ENCODE results near the gene TCF7L2.
"Not testable (repeated sequence)": the region's sequence is repeated elsewhere in the genome, so short reads cannot be mapped to it uniquely, and the experiment has no call there.

Gene TCF7L2

DNA sequence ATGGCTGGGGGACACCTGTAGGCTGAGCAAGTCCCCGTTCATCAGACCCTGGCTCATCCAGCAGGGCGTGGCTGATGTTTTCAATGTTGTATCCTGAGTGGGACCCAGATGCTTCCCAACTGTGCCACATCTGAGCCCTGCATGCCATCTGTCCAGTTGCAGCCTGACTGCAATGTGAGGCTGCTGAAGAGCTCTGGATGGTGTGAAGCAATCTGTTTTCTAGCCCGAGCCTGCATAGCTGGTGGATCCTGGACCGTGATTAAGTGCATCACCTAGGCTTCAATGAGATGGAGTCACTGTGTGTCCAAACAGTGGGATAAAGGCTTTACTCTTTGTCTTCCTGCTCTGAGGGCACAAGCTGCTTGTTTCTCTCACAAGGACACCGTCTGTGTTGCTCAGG lies 99.8 kb downstream of the TCF7L2 start:
- no peak for DNase-seq

DNA sequence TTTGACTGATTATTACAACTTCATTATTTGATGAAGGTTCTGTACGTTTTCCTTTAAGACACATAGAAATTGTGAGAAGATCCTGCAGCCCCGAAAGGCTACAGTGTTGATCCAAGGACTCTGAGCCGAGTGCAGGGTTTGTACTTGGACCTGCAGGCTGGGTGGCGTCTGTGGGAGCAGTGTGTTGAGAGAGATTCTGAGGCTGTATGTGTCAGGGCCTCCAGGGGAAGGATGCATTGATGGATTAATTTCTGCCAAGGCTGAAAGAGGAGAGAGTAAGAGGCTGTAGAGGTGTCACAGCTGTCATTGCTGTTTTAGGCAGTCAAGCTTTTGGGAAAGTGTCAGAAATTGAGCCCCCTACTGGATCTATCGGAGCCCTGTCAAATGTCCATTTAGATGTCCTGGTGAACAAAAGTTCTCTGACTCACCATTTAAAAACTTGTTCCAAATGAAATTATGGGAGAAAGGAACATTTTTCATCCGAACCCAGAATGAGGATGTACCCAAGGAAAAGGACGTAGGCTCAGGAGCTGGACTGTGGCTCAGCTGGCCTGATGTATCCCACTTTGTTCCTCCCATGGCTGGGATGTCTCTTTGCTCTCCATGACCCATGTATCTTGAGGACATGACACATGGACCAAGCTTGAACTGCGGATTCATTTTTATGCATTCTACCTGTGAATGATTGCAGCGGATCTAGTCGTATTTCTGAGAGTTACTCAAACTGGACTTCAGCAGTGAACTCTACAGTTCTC lies 102.2 kb downstream of the TCF7L2 start:
- DNase-seq = no peak

DNA sequence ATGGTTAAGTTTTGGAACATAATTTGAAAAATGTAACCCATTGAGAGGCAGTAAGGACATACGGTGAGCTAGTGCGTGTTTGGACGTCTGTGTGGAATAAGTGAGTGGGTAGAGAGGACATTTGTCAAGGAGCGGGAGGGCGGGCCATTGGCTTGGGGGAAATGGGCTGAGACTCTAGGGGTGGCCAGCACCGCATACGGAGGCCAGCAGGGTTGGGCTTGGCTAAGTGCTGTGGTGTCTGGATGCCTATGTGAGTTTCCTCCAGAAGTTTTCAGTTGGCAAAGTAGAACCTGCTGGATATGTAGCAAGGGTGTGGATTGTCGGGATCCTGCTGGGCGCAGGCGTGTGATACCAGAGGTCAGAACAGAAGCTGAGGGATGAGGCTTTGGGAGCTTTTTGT lies 103.0 kb downstream of the TCF7L2 start:
- DNase-seq = no peak

DNA sequence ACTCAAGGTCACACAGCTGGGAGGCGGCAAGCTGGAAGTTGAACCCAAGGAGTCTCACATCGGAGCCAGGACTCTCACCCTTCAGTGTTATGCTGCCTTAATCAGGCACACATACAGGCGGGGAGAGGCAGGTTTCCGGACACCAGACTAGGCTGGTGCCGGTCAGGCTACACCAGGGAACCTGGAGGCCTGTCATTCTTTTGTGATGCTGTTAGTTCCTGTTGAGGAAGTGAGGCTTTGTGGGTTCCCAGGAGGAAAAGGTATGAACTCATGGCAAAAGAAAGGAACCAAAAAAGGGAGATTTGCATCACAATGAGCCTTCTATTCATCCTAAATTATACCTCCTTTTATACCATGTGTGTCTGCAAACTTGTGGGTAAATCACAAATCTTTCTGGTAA lies 103.8 kb downstream of the TCF7L2 start:
- DNase-seq = no peak

DNA sequence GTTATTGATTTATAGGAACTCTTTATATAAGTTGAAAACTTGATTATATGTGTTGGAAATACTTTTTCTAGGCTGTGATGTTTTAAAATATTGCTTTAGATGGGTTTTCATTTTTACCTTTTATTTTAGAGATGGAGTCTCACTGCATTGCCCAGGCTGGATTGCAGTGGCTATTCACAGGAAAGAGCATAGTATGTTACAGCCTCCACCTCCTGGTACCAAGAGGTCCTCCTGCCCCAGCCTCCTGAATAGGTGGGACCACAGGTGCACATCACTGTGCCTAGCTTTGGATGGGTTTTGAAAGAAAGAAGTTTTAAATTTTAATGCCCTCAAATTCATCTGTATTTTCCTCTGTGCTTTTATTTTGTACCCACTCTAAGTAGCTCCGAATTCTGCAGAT lies 105.4 kb downstream of the TCF7L2 start:
- DNase-seq = no peak

DNA sequence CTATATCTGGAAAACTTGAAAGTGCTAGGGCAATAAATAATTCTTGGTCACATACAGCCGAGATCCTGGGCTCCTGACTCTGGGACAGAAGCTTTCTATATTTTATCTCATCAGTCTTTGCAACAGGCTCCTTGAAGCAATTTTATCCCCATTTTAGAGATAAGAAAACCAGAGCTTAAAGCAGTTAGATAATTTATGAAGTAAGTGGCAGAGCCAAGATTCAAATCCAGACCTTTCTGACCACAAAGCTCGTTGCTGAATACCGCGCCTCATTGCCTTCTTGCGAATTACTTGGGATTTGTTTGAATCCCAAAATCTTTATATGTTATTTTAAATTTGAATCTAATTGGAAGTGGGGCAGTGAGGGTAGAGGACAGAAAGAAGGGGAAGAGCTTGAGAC lies 106.0 kb downstream of the TCF7L2 start:
- DNase-seq = no peak

DNA sequence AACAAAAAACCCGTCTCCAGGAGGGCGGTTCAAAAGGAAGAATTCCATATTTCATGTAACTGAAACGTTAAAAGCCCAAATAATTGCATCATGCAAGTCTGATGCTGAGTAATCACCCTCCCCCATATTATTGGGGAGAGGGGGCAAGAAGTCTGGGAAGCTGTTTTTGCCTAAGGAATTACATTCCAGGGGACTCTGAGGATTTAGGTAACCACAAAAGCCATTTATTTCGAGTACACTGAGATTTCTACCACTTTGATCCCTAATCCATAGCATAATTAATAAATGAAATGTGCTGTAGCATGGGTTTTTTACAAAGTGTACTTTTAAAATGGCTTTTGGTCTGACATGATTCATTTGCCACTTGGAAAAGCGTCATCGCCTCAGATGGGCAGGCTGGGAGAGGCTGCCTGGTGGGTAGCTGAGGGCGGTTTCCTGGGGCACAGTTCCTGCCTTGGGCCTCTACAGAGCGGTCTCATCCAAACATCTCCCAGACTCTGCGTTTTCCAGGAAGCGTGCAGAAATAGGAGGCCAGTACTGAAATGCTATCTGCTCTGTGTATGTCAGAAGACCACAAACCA lies 106.5 kb downstream of the TCF7L2 start:
- no peak for DNase-seq

DNA sequence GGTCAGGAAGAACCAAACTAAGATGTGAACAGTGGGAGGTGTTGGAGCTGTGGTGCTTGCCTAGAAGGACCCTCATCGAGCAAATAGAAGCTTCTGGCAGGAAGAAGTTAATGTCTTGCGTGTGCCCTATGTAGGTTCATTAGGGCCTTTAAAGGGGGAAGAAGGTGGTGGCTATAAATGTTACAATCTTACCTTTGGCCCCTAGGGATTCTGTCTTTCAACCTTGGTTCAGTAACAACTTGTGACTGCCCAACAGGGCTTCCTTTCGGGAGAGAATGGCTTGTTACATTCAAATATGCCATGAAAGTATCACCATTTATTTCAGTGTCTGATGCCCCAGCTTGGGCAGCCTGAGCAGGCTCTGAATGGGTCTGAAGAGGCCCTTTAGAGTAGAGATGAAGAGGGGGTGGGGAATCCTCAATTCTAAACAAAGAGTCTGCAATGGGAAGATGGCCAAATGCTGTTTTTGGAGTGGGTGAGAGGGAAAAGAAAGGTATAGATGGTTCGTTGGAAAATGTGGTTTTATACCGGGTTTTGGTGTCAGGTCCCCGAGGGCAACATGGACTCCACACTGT lies 108.0 kb downstream of the TCF7L2 start:
- DNase-seq = no peak

DNA sequence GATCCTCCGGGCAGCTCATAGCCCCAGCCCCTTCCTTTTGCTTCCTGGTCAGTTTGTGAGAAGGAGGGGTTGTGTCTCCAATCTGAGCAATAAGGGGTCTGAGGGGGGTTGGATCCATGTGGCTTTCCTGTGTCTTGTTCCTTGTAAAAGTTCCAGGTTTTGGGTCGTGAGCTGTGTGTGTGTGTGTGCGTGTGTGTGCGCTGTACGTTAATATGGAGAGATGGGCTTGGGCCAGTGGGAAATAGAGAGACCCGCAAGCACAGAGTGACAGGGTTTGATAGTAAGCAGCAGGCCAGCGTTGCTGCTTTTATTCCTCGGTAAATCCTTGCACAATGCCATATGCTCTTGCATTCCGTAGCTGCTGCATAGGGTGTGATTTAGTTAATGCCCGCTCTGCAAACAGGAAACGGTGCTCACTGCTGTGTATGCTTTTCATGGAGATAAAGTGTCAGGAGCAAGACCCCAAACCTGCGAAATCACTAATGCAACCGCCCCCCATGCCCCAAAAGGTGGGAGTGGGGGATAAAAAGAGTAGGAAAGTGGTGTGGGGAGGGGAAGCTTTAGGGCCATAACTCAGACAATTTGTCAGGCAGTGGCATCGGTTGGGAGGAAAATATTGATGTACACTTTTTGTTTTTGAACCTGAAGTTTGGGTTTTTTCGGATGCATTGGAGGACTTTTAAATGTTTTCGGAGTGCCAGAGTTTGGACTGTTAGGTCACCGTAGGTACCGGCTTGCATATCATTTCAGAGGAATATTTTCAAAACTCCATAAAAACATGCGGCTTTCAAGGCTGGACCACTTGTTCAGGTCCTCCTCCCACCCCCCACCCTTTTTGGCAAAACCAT lies 108.7 kb downstream of the TCF7L2 start:
- no peak for DNase-seq

DNA sequence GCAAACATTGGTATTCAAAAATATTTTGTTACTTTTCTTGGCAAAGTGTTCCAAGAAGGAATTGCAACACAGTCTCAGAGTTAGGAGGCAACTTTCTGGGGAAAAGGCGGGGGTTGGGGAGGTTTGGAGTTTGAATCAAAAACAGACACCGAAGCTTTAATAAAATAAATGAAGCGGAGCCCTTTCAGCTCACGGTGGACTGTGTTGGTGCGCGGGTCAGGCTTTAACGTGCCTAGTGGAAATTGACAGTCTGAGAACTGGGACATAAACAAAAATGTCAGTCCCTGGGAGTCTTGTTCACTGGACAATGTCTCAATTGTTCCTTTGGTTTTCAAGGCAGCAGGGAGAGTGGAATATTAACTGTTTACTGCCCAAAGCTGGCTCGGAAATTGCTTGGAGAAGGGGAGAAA lies 109.3 kb downstream of the TCF7L2 start:
- no peak for DNase-seq

DNA sequence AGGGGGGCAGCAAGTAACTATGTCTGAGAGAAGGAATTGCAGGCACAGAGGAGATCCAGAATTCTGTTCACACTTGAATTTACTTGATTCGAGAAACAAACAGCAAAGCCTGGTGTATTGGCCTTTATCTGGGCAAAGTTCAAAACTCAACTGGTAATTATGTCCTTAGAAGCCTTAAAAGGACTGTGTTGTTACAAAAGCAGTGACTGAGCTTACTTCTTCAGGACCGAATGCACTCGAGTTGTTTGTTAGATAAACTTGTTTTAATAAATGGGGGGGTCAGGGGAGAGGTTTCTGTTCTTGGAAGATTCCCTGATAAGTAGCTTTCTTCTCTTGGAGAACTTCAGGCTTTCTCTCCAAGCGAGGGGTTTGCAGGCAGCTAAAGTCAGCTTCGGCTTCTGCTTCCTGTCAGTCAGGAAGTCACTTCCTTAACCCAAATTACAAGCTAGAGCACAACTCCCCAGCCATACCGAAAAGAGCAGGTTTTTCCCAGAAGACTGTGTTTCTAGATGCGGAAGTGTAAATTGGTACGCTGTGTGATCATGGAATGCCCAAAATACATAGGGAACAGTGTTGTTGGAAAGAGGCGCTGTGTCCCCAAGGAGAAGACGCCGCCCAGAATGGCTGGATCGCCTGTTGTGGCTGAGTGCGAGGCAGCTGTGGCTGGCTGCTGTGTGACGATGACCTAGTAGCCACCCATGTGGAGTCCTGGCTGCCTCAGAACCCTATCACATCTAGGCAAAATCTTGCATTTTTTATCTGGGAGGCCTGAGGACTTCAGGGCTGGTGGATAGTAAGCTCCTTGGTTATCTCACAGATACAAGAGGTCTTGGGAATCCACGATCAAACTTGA lies 110.4 kb downstream of the TCF7L2 start:
- no peak for DNase-seq

DNA sequence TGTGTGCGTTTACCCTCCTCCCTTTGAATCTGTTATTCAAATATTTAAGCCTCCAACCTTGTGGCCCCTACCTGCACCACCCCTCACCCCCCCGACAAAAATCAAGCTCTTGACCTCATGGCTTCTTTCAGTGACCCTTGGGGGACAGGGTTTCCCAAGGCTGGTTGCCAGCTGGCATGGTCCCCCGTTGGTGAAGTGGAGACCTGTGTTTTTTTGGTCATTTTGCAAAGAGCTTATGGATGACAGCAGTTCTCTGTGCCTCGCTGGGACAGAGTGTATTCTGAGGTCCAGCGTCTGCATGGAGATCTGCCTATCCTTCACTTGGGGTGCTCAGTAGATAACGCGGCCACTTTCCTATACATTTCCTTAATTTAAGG lies 111.0 kb downstream of the TCF7L2 start:
- DNase-seq = no peak

DNA sequence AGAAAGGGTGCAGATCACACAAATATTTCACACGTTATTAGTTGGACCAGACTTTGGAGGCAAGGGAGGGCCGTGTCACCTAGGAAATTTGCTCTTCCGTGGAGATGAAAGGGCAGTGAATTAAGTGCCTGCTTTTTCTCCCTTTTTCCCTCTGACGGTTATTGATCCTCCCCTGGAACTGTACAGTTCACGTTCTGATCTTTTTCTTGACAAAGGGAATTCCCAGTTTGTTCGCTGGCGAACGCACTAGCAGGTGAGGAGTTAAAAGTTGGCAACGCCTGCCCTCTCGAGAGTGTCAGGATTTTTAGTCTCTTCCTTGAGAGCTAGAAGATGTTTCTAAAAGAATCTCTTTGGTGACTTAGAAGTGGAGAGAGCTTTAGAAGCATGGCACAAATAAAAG lies 111.5 kb downstream of the TCF7L2 start:
- DNase-seq = no peak

DNA sequence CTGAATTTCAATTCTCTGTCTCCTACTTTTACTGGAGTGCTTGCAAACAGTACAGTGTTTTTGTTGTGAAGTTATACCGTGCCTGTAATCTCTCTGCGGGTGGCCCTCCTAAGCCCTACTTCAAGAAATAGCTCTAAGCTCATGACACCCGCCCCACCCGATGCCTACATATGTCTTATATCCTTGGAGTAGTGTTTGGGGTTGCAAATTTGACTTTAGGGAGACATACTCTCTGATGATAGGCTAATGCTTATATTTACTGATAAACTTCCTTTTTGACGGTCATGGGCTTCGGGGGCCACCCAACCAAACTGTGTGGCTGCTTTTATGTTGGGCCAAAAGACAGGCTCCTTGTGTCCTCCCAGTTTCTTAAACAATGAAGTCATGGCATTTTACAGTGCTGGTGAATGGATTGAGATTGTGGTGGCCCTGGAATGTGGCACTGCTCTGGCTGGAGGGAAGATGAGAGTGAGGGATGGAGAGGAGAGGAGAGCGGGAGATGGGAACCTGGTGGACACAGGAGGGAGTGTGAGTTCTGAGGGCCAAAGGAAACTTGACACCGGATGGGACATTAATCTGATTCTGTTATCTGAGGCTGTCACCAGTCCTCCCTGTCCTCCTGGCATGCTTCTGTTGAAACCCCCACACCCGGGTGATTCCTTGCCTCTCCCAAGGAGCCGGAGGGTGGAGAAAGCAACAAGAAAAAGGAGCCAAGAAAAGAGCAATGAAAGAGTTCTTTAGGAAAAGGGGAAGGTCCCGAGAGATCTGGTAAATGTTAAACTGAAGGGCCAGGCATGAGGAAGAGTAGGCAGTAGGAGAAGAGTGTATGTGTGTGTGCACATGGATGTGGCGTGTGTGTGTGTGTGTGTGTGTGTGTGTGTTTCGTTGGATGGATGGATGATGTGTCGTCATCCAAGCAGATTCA lies 113.3 kb downstream of the TCF7L2 start:
- no peak for DNase-seq

DNA sequence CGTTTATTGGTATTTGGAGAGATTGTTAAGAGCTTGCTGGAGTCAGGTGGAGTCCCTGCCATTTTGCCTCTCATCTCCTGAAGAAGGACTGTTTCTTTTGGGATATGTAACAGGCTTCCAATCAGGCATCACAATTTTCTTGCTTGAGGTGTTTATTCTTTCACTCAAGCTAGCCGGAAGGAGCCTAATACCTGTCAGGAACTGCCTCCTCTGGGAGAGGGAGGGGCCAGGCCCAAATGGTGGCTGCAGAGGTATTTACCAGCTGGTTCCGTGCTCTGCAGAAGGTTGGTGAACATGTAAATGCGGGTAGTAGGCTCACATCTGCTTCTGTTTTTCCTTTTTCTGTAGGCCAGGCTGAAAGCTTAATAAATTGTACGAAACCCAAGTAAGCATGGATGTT lies 114.0 kb downstream of the TCF7L2 start:
- DNase-seq = no peak

DNA sequence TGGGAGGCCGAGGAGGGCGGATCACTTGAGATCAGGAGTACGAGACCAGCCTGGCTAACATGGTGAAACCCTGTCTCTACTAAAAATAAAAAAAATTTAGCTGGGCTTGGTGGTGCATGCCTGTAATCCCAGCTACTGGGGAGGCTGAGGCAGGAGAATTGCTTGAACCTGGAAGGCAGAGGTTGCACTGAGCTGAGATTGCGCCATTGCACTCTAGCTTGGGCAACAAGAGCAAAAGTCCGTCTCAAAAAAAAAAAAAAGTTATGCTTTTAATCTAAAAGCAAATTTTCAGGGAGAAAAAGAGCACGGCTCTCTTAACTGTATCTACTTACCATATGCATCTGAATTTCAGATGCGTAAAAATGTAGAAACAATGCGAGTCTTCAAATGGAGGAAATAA lies 116.1 kb downstream of the TCF7L2 start:
- not testable (repeated sequence) for DNase-seq

DNA sequence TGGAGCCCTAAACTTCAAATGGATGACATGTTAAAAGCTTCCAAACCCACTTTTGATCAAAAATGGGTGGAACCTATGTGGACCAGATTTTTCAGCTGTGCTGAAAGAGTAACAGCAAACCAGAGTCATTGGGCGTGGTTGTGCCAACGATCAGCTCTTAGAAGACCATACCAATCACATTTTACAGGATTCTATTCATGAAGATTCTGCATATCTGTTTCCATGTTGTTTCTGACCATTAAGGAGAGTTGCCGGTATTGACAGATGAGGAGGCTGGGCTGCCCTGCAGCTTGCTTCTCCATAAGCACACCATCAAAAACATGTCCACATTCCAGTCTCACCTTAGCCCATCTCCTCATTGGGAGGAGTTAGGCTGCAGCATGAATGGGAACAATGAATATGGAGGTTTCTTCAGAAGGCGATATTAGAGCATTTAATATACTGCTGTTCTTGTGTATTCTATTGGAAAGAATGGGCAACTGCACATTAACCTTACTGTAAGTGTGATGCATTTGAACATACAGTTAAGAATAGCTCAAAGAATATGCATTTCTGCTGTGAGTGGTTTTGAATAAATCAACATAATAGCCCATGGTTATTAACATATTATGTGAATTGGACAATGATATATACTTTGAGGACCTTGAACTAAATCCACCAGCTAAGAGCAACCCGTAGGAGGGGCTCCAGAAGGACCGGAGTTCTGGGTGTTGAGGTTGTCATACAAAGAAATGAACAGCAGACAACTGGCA lies 116.7 kb downstream of the TCF7L2 start:
- DNase-seq = no peak

DNA sequence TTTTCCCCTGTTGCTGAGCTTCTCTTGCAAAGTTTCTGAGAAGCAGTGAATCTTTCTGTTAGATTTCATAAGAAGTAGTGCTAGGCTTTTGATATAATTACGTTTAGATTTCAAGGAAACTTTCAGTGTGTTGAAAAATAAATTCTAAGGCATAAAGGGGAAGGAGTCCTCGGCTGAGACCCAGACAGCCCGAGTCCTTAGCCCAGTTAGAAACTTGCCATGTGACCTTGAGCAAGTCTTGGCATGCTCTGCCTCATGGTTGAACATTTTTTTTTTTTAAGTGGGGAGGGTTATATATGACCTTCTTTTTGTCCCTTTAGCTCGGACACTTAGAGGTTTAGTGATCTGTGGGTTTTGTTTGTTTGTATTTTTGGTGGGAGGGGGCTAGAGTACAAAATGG lies 117.5 kb downstream of the TCF7L2 start:
- DNase-seq = no peak

DNA sequence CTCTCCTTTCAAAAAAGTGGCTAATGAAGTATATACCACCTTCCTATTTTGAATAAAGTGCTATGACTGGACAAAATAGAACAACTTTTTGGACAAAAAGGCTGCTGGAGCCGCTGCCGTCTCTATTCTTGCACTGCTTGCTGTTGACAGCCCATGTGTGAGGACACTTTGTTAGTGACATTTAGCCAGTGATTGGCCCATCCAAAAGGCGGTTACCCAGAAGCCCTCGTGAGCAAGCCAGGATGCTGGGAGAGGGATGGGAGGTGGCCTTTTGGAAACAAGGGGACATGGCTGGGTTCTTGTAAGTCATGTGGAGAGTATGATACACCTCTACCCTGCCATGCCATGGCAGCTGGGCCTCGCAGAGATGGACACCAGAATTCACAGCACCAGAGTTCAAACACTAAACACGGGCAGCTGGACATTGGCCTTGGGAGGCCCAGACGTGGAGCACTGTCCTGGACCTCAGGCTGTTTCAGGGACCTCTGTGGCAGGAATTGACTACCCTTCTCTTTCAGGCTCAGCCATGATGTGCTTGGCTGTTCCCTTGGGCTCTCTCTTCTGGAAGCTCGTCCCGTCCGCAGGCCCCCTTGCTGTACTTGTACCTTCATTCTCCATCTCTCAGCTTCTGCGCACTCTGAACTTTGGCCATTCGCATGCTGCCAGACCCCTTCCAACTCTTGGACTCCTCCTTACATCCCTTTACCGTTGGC lies 118.3 kb downstream of the TCF7L2 start:
- no peak for DNase-seq

DNA sequence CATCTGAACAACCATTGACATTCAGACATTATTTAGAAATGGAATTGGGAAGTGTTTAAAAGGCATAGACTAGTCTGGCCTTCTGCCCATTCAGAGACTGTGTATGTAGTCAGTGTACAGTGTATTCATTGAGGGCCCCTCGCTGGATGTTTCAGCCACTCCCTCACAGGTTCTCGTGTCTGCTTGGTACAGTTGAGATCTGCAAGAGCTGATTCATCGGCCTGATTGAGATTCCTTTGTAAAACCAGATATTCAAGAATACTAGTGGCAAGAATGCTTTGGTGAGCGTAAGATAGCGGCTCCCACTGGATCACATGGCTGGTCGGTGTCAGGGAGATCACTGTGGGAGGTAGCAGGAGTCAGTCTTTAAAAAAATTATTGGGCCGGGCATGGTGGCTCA lies 119.5 kb downstream of the TCF7L2 start:
- no peak for DNase-seq

Measured in activated CD4-positive, alpha-beta T cell treated with anti-CD3 and anti-CD28 coated beads for 4 hours (primary cell).